Pancreas (tissue), 10 donors: ENCODE results near the gene DENND1B. TPM values are rescaled to one million over a fixed set of nuclear protein-coding genes. Genes with fewer than 3 reads are reported as not detected.

Experiments
- ATAC-seq, 4 donors: fragments of 200-7000 bp; cut with Tn5 transposase; one replicate each; pipeline versions ENCODE4 v1.8.0 to v1.9.1; 2020; ENCODE audit warnings: mild to moderate bottlenecking in 4 of 4, moderate library complexity in 4 of 4
- DNase-seq, 6 donors: peaks; one replicate each; pipeline ENCODE4 v3.0.0-alpha.2; 2020
- FAIRE-seq: peaks from 2 replicates; lab custom pipeline; 2012; peaks lifted over from hg19 to GRCh38; lab: Jason Lieb, UNC
- H3K27ac ChIP-seq, 4 donors: fragments of 200-600 bp; sonication (generic); 1 replicate in 3 of 4; 2 replicates in 1 of 4; pipeline versions ENCODE4 v1.5.0 to v1.8.0; 2020
- H3K27me3 ChIP-seq, 4 donors: fragments of 200-600 bp; one replicate each; pipeline ENCODE4 v1.8.0; 2021
- H3K36me3 ChIP-seq, 3 donors: fragments of 200-600 bp; sonication (generic) in 1 of 3; one replicate each; pipeline versions ENCODE4 v1.5.0 to v1.8.0; 2020 to 2021
- H3K4me1 ChIP-seq, 3 donors: fragments of 200-600 bp; one replicate each; pipeline ENCODE4 v1.8.0; 2021
- H3K4me3 ChIP-seq, 4 donors: fragments of 200-600 bp; sonication (generic) in 2 of 4; one replicate each; pipeline versions ENCODE4 v1.5.0 to v1.8.0; 2020 to 2021
- H3K9me3 ChIP-seq, 4 donors: fragments of 200-600 bp; one replicate each; pipeline ENCODE4 v1.8.0; 2021
- CTCF ChIP-seq, 4 donors: fragments of 200-600 bp; sonication (generic) in 3 of 4; IDR thresholded peaks; one replicate each; pipeline versions ENCODE4 v1.5.0 to v1.8.0; 2021; ENCODE audit warnings: antibody characterized with exemption in 4 of 4
- WGBS, 2 donors: extraction: QIAGEN DNeasy Blood & Tissue Kit; methylation state at CpG; one replicate each; pipeline ENCODE4 v1.1.7; 2013; 5-methylcytosine and 5-hydroxymethylcytosine counted together
- intact Hi-C, 3 donors: fragments of 100-400 bp; cut with DNase I; formaldehyde crosslinking; loops; one replicate each; pipeline versions ENCODE4 v1.11.1 to v1.14.2; 2022
- polyA plus RNA-seq, 2 donors: library from polyadenylated mRNA; stranded (reverse); fragments of 200-250 nt; gene quantifications; one replicate each; pipeline ENCODE4 v1.2.3, GENCODE V29; 2013
- total RNA-seq, 6 donors: library from RNA; stranded (reverse); fragmentation: NEBNext Ultra II Directional in 4 of 6; extraction: Animal tissue kit (Norgen Biotek cat#: 25700) in 4 of 6; gene quantifications; one replicate each; pipeline versions ENCODE4 v1.2.1 to v1.2.4, GENCODE V29; 2021 to 2023
- donor health status: healthy with polysubstance abuse.
- donor health status: DM: no; HTN: no; CAD: no; lungs with moderate emphysema.
- donor health status: DM: no; HTN: no; CAD: no.
- donor health status: control.
- donor health status: control.
- donor health status: Bipolar disorder and iron deficiency.
- donor health status: DM: yes; HTN: yes; CAD: no.
- donor health status: DM: no; HTN: no; CAD: no.
- donor health status: DM: no; HTN: no; CAD: no.
- donor health status: DM: yes; HTN: yes; CAD: no.

DENND1B gene
- total and polyA plus RNA-seq, 8 donors = 3.1 to 16.8 (median 11.1) TPM

- no peak overlapping the region for H3K27ac ChIP-seq
- H3K27me3 ChIP-seq = no peaks in the 10 kb centered on the region
- FAIRE-seq (no peak), ATAC-seq (peak in 2 of 4 donors; percentile 65 to 80), DNase-seq (no peak)
- no peak overlapping the region for H3K4me3 ChIP-seq
- TF ChIP-seq CTCF (IDR thresholded peaks at IDR 0.05) = no peak
- H3K9me3 ChIP-seq = no peaks in the 10 kb centered on the region
- no peaks in the 10 kb centered on the region for H3K36me3 ChIP-seq
- intact Hi-C loops = no loop called here
- peaks cover 11 to 28% (median 25%) of the 10 kb centered on the region in 3 donors for H3K4me1 ChIP-seq
These were observed 82.3 kb downstream of the DENND1B start for GRCh38 chr1:197692965-197693364.

- no peak for TF ChIP-seq CTCF (IDR thresholded peaks at IDR 0.05)
- H3K36me3 ChIP-seq = no peaks in the 10 kb centered on the region
- no peak for FAIRE-seq
- intact Hi-C loops = no loop called here
- 41 to 51% methylated on average over 1 of the region's 1 CpG for WGBS, 2 donors
- no peak overlapping the region for H3K4me3 ChIP-seq
- H3K27me3 ChIP-seq = no peaks in the 10 kb centered on the region
- ATAC-seq = peak in 1 of 4 donors; percentile 40
- H3K27ac ChIP-seq = no peak overlapping the region
- H3K9me3 ChIP-seq = no peaks in the 10 kb centered on the region
- no peak for DNase-seq
- H3K4me1 ChIP-seq = peaks cover 11 to 26% (median 25%) of the 10 kb centered on the region in 3 donors
These were observed 83.5 kb downstream of the DENND1B start for GRCh38 chr1:197691816-197692215.

GRCh38 chr1:197690074-197690473 lies 85.2 kb downstream of the DENND1B start:
- no peak for TF ChIP-seq CTCF (IDR thresholded peaks at IDR 0.05)
- intact Hi-C loops = no loop called here
- Histone ChIP-seq H3K36me3 (no peaks in the 10 kb centered on the region), H3K27ac (no peak overlapping the region), H3K9me3 (no peaks in the 10 kb centered on the region), H3K4me1 (peaks cover 11 to 34% (median 24%) of the 10 kb centered on the region in 3 donors), H3K4me3 (no peak overlapping the region), H3K27me3 (no peaks in the 10 kb centered on the region)
- ATAC-seq (no peak), DNase-seq (no peak), FAIRE-seq (no peak)
- 87 to 93% methylated on average over 3 of the region's 3 CpGs for WGBS, 2 donors

GRCh38 chr1:197688233-197688632 lies 87.0 kb downstream of the DENND1B start:
- Histone ChIP-seq H3K4me1 (peaks cover 3 to 25% (median 10%) of the 10 kb centered on the region in 3 donors), H3K9me3 (no peaks in the 10 kb centered on the region), H3K27ac (no peak overlapping the region), H3K4me3 (no peak overlapping the region), H3K36me3 (no peaks in the 10 kb centered on the region), H3K27me3 (no peaks in the 10 kb centered on the region)
- no peak for TF ChIP-seq CTCF (IDR thresholded peaks at IDR 0.05)
- 94 to 100% methylated on average over 1 of the region's 1 CpG for WGBS, 2 donors
- FAIRE-seq = no peak
- DNase-seq = no peak
- ATAC-seq = no peak
- intact Hi-C loops = no loop called here

- TF ChIP-seq CTCF (IDR thresholded peaks at IDR 0.05) = no peak
- Histone ChIP-seq H3K9me3 (no peaks in the 10 kb centered on the region), H3K36me3 (no peaks in the 10 kb centered on the region), H3K27ac (no peak overlapping the region), H3K4me3 (no peak overlapping the region), H3K4me1 (peaks cover 0 to 13% (median 6%) of the 10 kb centered on the region in 3 donors), H3K27me3 (no peaks in the 10 kb centered on the region)
- intact Hi-C loops = no loop called here
- no peak for ATAC-seq
- whole genome bisulfite sequencing, 2 donors = 82 to 87% methylated on average over 6 of the region's 6 CpGs
- DNase-seq = no peak
- no peak for FAIRE-seq
These were observed 88.5 kb downstream of the DENND1B start for GRCh38 chr1:197686702-197687355.
